Hematopoietic multipotent progenitor cell treated with erythropoietin and hydrocortisone succinate and interleukin-3 and kit ligand, for 15 days (in vitro differentiated cells): ENCODE data around the gene BRCC3.

Experiments used
- DNase-seq: peaks from one replicate; pipeline ENCODE4 v3.0.0-alpha.2; 2015; ENCODE audit warnings: low spot score

Gene BRCC3

DNA sequence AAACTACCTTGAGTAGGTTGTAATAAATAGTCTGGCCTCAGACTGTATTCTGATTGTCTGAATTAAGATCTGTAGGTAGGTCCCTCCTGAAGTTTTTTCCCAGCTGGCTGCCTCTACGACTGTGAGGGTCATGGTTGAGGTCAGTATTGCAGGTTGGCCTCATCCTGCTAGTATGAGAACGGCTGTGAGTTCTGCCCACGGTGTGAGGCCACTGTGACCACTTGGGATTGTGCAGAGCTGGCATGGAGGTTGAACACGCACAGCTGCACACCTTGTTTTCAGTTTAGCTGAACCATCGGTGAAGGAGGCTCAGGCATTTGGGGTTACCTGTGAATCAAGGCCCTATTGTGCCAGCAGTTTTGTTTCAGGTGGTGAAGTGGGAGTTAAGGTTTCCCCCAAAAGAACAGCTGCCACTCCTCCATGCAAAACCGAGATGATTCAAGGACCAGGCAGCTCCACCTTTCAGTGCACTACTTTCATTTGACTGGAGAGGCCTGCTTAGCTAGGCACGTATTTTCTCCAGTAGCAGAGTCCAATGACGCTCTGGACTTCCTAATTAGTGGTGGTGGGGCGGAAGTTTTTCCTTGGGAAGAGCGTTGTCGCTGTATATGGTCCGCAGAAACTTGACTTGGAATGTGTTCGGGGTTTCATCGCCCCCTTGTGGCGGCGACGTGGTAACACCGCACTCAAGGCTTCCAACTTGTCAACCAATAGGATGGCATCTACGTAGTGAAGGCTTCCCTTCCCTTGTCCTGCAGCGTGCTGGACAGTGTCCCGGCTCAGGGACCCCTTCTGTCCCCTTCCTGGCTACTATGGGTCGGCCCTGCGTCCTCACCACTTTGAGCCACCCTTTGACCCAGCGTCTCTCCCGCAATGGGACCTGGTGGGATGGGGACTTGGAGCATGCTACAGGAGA, 14.2 kb upstream of the BRCC3 start:
- peak; percentile 70 for DNase-seq

DNA sequence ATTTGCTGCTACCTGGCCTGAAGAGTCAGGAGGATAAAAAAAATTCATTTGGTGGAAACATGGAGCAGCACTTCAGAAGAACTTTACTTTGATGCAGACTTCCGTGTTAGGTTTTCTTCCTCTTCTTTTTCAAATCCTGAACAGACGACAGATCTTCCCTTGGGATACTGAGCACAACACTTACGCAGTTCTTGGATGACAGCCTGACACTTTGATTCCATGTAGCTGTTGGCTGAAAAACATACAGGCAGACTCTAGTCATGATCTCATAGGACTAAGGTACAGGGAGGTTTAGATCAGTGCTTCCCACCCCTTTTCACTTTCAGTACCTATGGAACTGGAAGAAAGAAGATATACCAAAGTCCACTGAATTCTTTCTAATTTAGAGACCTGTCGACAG, 9.5 kb upstream of the BRCC3 start:
- no peak for DNase-seq

- DNase-seq = no peak
These were observed 6.1 kb upstream of the BRCC3 start for GRCh38 chrX:155065035-155065734.

- no peak for DNase-seq
These were observed 3.1 kb upstream of the BRCC3 start for GRCh38 chrX:155068165-155068564.

DNA sequence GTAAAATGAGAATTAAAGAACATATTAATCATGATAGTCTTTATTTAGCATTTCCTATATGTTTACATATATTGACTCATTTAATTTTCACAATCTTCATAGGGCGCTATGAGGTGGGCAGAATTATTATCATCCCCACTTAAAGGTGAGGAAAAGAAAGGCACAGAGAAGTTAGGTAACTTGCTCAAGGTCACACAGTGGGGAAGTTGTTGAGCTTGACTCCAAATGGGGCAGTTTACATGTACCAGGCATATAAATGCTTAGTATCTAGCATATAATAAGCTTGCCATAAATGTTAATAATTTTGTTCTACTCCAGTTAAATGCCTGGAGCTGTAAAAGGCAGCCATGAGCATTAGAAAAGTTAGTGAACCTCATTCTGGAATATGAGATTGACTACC, 1.9 kb upstream of the BRCC3 start:
- no peak for DNase-seq

GRCh38 chrX:155070038-155070437, 1.3 kb upstream of the BRCC3 start:
- DNase-seq = no peak

GRCh38 chrX:155070663-155070974, 689 bp upstream of the BRCC3 start:
- DNase-seq = no peak

DNA sequence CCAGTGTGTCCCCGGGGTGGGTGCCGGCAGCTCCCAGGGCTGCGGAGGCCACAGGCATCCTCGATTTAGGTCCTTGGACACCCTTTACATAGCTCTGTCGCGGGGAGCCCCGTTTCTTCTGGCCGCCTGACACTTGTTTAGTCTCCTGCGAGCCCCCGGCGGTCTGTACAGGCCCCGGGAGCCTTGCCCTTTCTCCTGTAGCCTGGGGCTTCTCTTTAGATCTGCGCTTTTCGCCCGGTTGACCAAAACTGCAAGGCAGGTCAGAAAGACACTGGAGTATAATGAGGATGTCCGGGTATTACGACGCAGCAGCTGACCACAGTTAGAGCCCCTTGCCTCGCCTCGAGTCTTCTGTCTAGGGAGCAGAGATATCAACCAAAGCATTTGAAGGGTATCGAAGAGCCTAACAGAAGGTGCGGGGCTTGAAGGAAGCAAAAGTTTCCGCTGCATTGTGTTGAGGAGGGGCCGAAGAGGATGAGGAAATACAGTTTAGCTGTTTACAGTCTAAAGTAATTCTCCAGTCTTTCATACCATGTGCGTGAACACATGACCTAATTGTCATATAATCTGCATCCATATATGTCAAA, 479 bp downstream of the BRCC3 start:
- DNase-seq = no peak

GRCh38 chrX:155086202-155086840, 15.0 kb downstream of the BRCC3 start:
- DNase-seq = peak; percentile 62

- DNase-seq = no peak
These were observed 15.8 kb downstream of the BRCC3 start for GRCh38 chrX:155086961-155087735.

GRCh38 chrX:155094468-155095061, 23.3 kb downstream of the BRCC3 start:
- peak; percentile 58 for DNase-seq

DNA sequence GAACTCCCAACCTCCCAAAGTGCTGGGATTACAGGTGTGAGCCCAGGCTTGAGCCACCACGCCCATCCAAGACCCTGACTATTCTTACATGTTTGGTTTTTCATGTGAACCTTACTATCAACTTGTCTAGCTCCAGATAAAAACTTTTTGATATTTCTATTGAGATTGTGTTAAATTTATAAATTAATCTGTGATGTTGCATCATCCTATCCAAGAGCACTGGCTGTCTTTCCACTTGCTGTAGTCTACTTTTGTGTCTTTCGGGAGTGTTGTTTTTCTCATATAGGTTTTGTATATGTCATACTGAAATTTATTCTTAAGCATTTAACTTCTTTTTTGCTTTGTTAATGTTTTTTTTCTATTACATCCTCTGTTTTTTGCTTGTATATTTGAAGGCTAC, 34.6 kb downstream of the BRCC3 start:
- DNase-seq = no peak

DNA sequence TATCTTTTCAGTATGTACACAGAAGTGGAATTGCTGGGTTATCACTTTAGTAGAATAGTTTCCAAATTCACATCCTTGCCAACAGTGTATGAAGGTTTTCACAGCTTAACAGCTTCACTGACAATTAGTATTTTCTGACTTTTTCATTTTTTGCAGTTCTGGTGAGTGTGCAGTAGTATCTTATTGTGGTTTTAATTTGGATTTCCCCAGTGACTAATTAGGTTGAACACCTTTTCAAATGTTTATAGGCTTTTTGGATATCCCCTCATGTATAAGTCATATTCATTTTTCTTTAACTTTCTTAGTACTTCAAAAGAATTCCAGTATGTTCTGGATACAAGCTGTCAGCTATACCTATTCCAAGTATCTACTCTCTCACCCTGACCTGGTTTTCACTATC, 37.1 kb downstream of the BRCC3 start:
- no peak for DNase-seq

- no peak for DNase-seq
These were observed 40.9 kb downstream of the BRCC3 start for GRCh38 chrX:155112171-155112570.

- DNase-seq = no peak
These were observed 41.8 kb downstream of the BRCC3 start for GRCh38 chrX:155113097-155113496.

DNA sequence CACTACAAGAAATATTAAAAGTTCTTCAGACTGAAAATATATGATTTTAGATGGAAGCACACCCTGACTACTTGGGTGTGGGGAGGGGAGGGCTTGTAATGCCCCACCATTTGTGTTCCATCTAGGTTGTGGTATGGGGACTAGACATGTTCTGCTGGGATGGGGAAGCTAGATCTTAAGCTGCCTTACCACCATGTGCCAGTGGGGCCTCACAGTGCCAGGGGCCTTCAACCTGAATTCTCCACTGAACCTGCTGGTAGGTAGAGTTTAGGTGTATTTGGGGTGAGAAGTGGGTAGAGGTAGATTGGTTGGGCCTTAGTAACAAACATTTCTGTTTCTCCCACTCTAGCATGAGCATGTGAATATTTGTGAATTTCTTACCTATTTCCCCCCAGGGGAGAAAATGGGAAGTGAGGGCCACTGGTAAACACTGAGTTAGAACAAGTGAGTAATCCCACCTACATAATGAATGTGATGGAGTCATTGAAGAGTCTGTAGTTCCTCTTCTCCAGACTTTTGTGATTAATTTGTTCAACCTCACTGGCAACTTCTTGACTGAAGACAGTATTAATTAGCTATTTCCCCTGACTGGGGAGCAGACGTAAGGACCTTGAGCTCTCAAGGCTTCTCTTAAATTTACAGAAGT, 44.0 kb downstream of the BRCC3 start:
- no peak for DNase-seq

DNA sequence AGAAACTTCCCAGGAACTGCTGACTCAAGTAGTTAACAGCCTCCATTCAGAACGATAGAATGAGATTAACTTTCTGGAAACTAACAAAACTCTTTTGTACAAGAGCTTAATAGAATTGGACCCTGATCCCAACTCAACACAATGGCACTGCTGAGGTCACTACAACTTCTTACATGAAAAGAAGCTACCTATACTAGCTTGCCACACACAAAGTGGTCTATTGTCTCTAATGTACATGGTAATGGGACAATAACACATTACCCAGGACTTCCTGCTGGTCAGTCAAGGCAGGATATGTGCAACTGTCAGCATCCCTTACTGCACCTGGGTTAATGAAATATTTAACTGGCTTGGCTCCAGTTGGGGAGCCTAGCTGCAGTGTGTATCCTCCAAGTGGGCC, 56.2 kb downstream of the BRCC3 start:
- no peak for DNase-seq

DNA sequence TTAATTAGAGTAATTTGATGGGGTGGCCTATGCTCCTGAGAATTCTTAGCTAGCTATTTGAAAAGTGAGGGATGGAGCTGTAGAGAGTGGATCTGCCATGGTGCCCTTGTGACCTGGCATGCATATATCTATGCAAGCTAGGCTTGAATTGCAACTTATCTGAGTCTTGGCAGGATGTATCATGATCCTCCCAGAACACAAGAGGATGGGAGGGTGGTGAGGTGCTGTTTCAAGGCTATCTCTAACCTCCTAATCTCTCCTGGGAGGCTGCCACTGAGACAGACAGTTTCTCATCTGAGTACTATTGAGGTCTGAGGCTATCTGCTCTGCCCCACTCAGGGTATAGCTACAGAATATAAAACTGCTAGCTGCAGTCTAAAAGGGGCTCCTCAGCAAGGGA, 56.6 kb downstream of the BRCC3 start:
- peak; percentile 25 for DNase-seq

DNA sequence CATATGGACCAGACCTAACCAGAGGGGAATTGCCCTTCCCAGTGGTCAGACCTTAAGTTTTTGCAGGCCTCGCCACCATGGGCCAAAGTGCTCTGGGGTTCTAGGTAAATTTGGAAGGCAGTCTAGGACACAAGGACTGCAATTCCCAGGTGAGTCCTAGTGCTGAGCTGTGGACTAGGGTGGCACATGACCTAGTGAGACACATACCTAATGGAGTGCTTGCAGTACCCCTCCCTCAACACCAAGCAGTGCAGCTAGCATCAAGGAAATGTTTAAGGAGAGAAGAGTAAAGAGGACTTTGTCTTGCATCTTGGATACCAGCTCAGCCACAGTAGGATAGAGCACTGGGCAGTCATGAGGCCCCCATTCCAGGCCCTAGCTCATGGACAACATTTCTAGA, 60.8 kb downstream of the BRCC3 start:
- no peak for DNase-seq

GRCh38 chrX:155134255-155134654, 62.9 kb downstream of the BRCC3 start:
- no peak for DNase-seq

DNA sequence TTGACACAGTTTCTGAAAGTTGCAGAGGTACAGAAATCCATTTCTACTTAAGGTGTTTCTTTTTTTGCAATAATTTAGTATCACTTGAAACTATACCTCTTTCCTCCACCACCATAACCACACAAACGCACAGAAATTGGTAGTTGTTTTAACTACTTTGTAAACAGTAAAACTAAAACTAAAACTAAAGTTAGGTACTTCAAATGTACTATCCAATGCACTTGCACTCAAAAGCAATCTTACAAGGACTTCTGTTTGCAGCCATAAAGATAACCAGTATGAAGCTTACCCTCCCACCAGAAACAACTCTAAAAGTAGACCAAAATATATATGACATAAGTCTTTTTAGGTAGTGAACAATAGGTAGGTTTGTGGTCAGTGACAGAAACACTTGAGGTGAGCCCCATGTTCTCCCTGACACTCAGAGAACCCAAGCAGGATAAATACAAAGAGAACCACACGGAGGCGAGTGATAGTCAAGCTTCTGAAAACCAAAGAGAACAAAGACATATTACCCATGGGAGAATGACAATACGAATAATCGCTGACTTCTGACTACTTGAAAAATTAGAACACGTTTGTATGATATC, 72.7 kb downstream of the BRCC3 start:
- DNase-seq = no peak
